T-helper 1 cell treated with Interleukin-12 subunit alpha and Interleukin-12 subunit beta and Interleukin-4 antibody, amounts not matched to agents 30 ng/mL and 1 ng/mL, for 36 hours (primary cell): ENCODE measurements around the gene CACNA1G. TPM values are rescaled to one million over a fixed set of nuclear protein-coding genes. Genes with fewer than 3 reads are reported as not detected.

Experiments used
- intact Hi-C: fragments of 100-400 bp; cut with micrococcal nuclease; formaldehyde crosslinking; loops from one replicate; pipeline ENCODE4 v1.15.1; 2024
- total RNA-seq: library from RNA; stranded (reverse); gene quantifications from 2 replicates; pipeline ENCODE4 v1.2.3, GENCODE V29; 2022

The CACNA1G gene
- total RNA-seq, 1 donor from 2014 or later = not detected

DNA sequence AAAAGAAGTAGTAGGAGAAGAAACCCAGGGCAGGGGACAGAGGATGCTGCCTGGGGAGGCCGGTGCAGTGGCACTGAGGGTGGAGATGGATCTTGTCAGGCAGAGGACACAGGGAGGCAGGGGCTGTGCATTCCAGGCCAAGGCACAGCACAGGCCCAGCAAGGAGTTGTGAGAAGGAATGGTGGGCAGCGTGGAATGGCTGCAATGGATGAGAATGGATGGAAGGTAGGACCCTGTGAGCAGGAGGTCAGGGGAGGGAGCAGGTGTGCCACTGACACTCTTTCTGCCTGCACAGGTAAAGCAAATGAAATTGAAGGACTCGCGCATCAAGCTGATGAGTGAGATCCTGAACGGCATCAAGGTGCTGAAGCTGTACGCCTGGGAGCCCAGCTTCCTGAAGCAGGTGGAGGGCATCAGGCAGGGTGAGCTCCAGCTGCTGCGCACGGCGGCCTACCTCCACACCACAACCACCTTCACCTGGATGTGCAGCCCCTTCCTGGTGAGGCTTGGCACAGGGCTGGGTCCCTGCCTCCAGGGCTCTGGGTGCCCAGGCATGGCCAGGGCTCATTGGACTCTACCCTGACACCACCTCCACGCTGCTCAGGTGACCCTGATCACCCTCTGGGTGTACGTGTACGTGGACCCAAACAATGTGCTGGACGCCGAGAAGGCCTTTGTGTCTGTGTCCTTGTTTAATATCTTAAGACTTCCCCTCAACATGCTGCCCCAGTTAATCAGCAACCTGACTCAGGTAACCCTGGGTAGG, 106.9 kb downstream of the CACNA1G start:
- intact Hi-C loops = no loop called here

DNA sequence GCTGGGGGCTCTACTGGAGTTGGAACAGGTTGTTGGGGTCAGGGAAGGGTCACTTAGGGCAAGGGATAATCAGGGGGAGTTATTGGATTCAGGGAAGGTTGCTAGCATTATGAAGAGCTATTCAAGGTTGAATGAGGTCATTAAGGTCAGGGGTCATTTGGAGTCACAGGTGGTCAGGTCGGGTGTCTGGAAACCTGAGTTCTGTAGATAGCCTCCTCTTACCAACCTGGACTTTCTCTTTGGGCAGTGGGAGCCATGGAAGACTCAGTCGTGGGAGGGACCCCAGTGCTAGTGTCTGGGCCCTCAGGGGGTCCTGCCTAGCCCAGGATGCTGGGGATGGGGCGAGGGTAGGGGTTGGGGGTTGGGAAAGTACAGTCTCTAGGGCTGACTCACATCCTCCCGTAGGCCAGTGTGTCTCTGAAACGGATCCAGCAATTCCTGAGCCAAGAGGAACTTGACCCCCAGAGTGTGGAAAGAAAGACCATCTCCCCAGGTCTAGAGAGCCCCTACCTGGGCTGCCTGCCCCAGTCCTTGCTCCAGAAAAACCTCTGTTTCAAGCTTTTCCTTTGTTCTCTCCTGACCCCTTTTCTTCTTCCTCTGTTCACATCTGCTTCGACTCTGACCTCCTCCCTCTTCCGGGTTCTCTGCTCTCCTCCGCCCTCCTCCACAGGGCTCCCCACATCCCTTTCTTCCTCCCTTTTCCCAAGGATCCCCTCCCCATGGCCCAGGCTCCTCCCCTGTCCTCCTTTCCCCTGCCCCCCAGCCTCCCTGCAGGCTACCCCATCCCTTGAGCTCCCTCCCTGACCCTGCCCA, 107.7 kb downstream of the CACNA1G start:
- intact Hi-C loops = no loop called here

DNA sequence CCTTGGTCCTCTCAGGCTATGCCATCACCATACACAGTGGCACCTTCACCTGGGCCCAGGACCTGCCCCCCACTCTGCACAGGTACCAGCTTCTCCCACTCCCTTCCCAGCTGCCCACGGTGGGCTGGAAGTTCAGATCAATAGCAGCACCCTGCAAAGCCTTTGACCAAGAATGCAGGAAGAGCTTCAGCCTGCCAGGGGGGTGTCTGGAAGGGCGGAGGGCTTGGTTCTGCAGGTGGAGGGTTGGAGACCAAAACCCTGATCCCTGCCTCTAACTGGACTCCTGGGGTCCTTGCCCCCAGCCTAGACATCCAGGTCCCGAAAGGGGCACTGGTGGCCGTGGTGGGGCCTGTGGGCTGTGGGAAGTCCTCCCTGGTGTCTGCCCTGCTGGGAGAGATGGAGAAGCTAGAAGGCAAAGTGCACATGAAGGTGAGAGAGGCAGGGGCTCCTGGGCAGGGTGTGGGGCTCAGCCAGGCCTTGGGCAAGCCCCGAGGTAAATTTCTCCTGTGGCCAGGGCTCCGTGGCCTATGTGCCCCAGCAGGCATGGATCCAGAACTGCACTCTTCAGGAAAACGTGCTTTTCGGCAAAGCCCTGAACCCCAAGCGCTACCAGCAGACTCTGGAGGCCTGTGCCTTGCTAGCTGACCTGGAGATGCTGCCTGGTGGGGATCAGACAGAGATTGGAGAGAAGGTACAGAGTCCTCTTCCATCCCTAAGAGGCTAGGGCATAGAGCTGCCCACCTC, 108.5 kb downstream of the CACNA1G start:
- intact Hi-C loops = no loop called here

DNA sequence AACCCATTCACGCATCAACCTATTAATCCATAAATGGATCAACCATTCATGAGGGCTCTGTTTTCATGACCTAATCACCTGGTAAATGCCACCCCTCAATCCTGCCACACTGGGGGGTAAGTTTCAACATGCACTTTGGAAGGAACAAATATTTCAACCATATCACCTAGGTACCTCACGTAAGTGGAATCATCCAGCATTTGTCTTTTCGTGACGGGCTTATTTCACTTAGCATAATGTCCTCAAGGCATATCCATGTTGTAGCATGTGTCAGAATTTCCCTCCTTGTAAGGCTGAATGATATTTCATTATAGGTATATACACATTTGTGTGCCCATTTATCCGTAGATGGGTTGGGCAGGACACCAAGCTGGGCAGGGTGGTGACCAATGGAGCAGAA, 111.6 kb downstream of the CACNA1G start:
- intact Hi-C loops = no loop called here

DNA sequence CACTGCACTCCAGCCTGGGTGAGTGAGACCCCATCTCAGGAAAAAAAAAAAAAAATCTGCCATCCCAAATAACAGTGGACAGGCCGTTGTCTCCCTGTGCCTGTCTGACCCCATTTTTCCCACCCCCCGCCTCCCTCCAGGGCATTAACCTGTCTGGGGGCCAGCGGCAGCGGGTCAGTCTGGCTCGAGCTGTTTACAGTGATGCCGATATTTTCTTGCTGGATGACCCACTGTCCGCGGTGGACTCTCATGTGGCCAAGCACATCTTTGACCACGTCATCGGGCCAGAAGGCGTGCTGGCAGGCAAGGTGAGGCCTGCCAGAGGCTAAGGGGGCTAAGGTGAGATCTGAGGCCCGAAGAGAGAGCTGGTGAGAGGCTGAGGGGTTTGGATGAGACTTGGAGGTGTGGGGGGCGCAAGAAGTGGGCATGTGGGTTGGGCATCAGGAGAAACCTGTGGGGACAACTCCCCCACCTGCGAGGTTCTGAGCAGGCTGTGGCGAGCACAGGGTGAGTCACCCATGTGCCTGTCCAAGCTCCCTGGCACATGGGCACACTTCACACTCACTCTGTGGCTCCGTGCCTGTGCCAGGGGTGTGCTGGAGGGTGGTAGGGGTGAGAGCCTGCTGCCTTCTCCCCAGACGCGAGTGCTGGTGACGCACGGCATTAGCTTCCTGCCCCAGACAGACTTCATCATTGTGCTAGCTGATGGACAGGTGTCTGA, 112.5 kb downstream of the CACNA1G start:
- intact Hi-C loops = no loop called here

DNA sequence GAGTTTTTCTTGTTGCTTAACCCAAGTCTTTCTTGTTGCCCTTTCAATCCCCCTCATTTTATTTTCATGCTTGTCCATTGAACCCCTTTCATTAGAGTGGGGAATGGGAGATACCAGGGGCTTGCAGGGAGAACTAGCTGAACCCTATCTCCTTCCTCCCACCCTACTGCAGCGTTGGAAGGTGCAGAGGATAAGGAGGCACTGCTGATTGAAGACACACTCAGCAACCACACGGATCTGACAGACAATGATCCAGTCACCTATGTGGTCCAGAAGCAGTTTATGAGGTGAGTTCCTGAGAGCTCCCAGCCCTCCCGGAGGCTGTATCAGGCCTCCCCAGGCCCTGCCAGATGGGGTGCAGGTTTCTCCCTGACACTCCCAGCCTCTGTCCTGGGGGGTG, 114.7 kb downstream of the CACNA1G start:
- intact Hi-C loops = no loop called here

DNA sequence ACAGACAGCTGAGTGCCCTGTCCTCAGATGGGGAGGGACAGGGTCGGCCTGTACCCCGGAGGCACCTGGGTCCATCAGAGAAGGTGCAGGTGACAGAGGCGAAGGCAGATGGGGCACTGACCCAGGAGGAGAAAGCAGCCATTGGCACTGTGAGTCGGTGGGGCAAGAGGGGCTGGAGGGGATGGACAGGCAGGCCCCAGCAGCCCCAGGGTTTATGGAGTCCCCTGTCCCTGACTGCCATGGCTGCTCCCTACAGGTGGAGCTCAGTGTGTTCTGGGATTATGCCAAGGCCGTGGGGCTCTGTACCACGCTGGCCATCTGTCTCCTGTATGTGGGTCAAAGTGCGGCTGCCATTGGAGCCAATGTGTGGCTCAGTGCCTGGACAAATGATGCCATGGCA, 115.1 kb downstream of the CACNA1G start:
- intact Hi-C loops = no loop called here

DNA sequence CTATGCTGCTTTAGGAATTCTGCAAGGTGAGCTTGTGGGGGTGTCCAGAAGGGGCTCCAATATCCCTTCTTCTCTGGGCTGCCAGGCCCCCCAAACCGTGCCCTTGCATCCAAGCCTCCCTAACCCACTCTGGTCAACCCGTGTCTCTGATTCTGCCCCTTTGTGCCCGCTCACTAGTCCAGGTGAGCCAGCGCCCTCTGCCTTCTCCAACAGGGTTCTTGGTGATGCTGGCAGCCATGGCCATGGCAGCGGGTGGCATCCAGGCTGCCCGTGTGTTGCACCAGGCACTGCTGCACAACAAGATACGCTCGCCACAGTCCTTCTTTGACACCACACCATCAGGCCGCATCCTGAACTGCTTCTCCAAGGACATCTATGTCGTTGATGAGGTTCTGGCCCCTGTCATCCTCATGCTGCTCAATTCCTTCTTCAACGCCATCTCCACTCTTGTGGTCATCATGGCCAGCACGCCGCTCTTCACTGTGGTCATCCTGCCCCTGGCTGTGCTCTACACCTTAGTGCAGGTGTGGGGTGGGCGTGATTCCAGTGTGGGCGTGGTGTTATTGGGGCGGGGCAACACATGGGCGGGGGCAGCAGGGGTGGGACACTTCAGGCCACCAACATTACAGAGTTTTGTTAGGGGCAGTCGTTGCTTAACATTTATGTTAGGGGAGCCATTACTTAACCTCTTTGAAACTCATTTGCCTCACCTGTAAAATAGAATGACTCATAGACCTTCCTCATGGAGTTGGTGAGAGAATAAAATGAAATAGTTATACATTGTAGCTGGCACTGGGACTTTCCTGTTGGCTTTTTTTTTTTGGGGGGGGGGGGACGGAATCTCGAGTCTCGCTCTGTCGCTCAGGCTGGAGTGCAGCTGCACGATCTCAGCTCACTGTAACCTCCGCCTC, 115.8 kb downstream of the CACNA1G start:
- intact Hi-C loops = no loop called here

Other genes starting within 250 kb of the CACNA1G start
- 31.1 TPM in 2 replicates for gene XYLT2, start 214.6 kb upstream of the CACNA1G start, total RNA-seq
- gene MRPL27, start 187.5 kb upstream of the CACNA1G start, total RNA-seq = 60.9 and 68.5 TPM in 2 replicates
- gene EME1, start 187.5 kb upstream of the CACNA1G start, total RNA-seq = 13.1 and 15.8 TPM in 2 replicates
- 82.4 and 82.6 TPM in 2 replicates for gene LRRC59, start 163.2 kb upstream of the CACNA1G start, total RNA-seq
- 18.6 and 24.6 TPM in 2 replicates for gene ACSF2, start 134.5 kb upstream of the CACNA1G start, total RNA-seq
- not detected in 2 replicates for gene CHAD, start 91.8 kb upstream of the CACNA1G start, total RNA-seq
- 35.5 and 36.1 TPM in 2 replicates for gene RSAD1, start 81.9 kb upstream of the CACNA1G start, total RNA-seq
- gene MYCBPAP, start 52.3 kb upstream of the CACNA1G start, total RNA-seq = 7.5 and 8.2 TPM in 2 replicates
- 0.05 TPM in 1 of 2 replicates, not detected in the other for gene EPN3, start 28.0 kb upstream of the CACNA1G start, total RNA-seq
- gene SPATA20, start 13.5 kb upstream of the CACNA1G start, total RNA-seq = 13.2 and 14.4 TPM in 2 replicates
- gene ABCC3, start 74.2 kb downstream of the CACNA1G start, total RNA-seq = not detected in 2 replicates
- gene ANKRD40, start 147.2 kb downstream of the CACNA1G start, total RNA-seq = 38.8 and 39.6 TPM in 2 replicates
- 113 and 116 TPM in 2 replicates for gene LUC7L3, start 158.9 kb downstream of the CACNA1G start, total RNA-seq
- not detected in 2 replicates for gene ANKRD40CL, start 206.8 kb downstream of the CACNA1G start, total RNA-seq